IMR-90 (cell line): ENCODE results near the gene MAP3K1. TPM values are rescaled to one million over a fixed set of nuclear protein-coding genes. Genes with fewer than 3 reads are reported as not detected.

Source experiments
- ATAC-seq: fragments of 200-7000 bp; cut with Tn5 transposase; 2 replicates; pipeline ENCODE4 v1.9.1; 2020; ENCODE audit warnings: low read depth, mild to moderate bottlenecking, moderate library complexity
- BruUV-seq: library from RNA; stranded (reverse); fragments of 400-500 nt; replicated peaks from 2 replicates; lab custom pipeline; 2021; lab: Mats Ljungman, UMichigan
- CTCF ChIA-PET: fragments of 300-600 bp; formaldehyde crosslinking; extraction: SDS; loops from one replicate; lab custom pipeline; 2021; ENCODE audit warnings: antibody characterized with exemption; lab: Yijun Ruan, JAX
- POLR2A ChIA-PET: fragments of 300-600 bp; sonication (Branson Sonifier 250); formaldehyde crosslinking; loops from one replicate; lab custom pipeline; 2022; ENCODE audit warnings: antibody characterized with exemption; ENCODE audit not compliant: unreplicated experiment; lab: Charles Lee
- DNase-seq: peaks from one replicate; pipeline ENCODE4 v3.0.0; 2013
- H2AFZ ChIP-seq: replicated peaks from 2 replicates; pipeline ENCODE3; 2013; ENCODE audit warnings: low read length, mild to moderate bottlenecking; ENCODE audit not compliant: poor library complexity
- H2AK5ac ChIP-seq: 2 replicates; pipeline ENCODE4 v1.6.1; 2013; ENCODE audit warnings: low read depth, low read length, inconsistent platforms
- H2AK9ac ChIP-seq: replicated peaks from 2 replicates; pipeline ENCODE3; 2013; ENCODE audit warnings: mild to moderate bottlenecking, low read depth, low read length, moderate library complexity; ENCODE audit not compliant: poor library complexity
- H2BK120ac ChIP-seq: 2 replicates; pipeline ENCODE4 v1.6.1; 2013; ENCODE audit warnings: low read depth, low read length, inconsistent platforms
- H2BK15ac ChIP-seq: 3 replicates; pipeline ENCODE4 v1.6.1; 2013; ENCODE audit warnings: low read depth, low read length, inconsistent platforms
- H2BK20ac ChIP-seq: 2 replicates; pipeline ENCODE4 v1.6.1; 2013; ENCODE audit warnings: low read depth, mild to moderate bottlenecking, inconsistent platforms, low read length, moderate library complexity
- H2BK5ac ChIP-seq: 2 replicates; pipeline ENCODE4 v1.6.1; 2013; ENCODE audit warnings: mild to moderate bottlenecking, low read depth, low read length, inconsistent platforms; ENCODE audit not compliant: poor library complexity, severe bottlenecking
- H3K14ac ChIP-seq: replicated peaks from 2 replicates; pipeline ENCODE4 v1.6.1; 2013; ENCODE audit warnings: low read depth, low read length, inconsistent platforms
- H3K18ac ChIP-seq: 2 replicates; pipeline ENCODE4 v1.6.1; 2013; ENCODE audit warnings: low read depth, low read length, control low read depth
- H3K23ac ChIP-seq: 2 replicates; pipeline ENCODE4 v1.6.1; 2013; ENCODE audit warnings: low read depth, low read length, inconsistent platforms
- H3K27ac ChIP-seq: 2 replicates; pipeline ENCODE4 v1.5.1; 2013; ENCODE audit warnings: mild to moderate bottlenecking, control low read depth, low read length; ENCODE audit not compliant: insufficient read depth
- H3K27me3 ChIP-seq: 2 replicates; pipeline ENCODE4 v1.6.1; 2013; ENCODE audit warnings: low read length; ENCODE audit not compliant: control insufficient read depth, insufficient read depth
- H3K36me3 ChIP-seq: 2 replicates; pipeline ENCODE4 v1.6.1; 2013; ENCODE audit warnings: low read length, mixed read lengths; ENCODE audit not compliant: control insufficient read depth, insufficient read depth
- H3K4ac ChIP-seq: 2 replicates; pipeline ENCODE4 v1.6.1; 2013; ENCODE audit warnings: low read depth, low read length, inconsistent platforms
- H3K4me1 ChIP-seq: 2 replicates; pipeline ENCODE4 v1.6.1; 2013; ENCODE audit warnings: low read length, mixed read lengths; ENCODE audit not compliant: control insufficient read depth, insufficient read depth
- H3K4me2 ChIP-seq: 2 replicates; pipeline ENCODE4 v1.6.1; 2013; ENCODE audit warnings: low read depth, mild to moderate bottlenecking, control low read depth, low read length, moderate library complexity
- H3K4me3 ChIP-seq: 2 replicates; pipeline ENCODE4 v1.5.1; 2013; ENCODE audit warnings: low read depth, mild to moderate bottlenecking, control low read depth, low read length, moderate library complexity; ENCODE audit not compliant: insufficient read depth
- H3K56ac ChIP-seq: 2 replicates; pipeline ENCODE4 v1.6.1; 2013; ENCODE audit warnings: low read length, inconsistent platforms; ENCODE audit not compliant: insufficient read depth; ENCODE audit errors: extremely low read depth
- H3K79me1 ChIP-seq, 2 experiments: 2 replicates each; pipeline ENCODE4 v1.6.1; 2013; ENCODE audit warnings: low read length in 2 of 2, inconsistent platforms in 1 of 2, low read depth in 1 of 2
- H3K9ac ChIP-seq: 2 replicates; pipeline ENCODE4 v1.6.1; 2013; ENCODE audit warnings: low read depth, low read length, control low read depth
- H3K9me1 ChIP-seq: 2 replicates; pipeline ENCODE4 v1.6.1; 2013; ENCODE audit warnings: low read length, inconsistent platforms; ENCODE audit not compliant: insufficient read depth
- H3K9me3 ChIP-seq: 2 replicates; pipeline ENCODE4 v1.6.1; 2013; ENCODE audit warnings: low read length; ENCODE audit not compliant: control insufficient read depth, insufficient read depth
- H4K20me1 ChIP-seq: 2 replicates; pipeline ENCODE4 v1.6.1; 2013; ENCODE audit warnings: low read length, inconsistent platforms; ENCODE audit not compliant: insufficient read depth
- H4K5ac ChIP-seq: 2 replicates; pipeline ENCODE4 v1.6.1; 2013; ENCODE audit warnings: mild to moderate bottlenecking, low read depth, low read length, control low read depth
- H4K8ac ChIP-seq, 2 experiments: 2 replicates each; pipeline ENCODE4 v1.6.1; 2013; ENCODE audit warnings: low read depth in 2 of 2, low read length in 2 of 2, control low read depth in 1 of 2, inconsistent platforms in 1 of 2
- H4K91ac ChIP-seq: 2 replicates; pipeline ENCODE4 v1.6.1; 2013; ENCODE audit warnings: low read depth, low read length, inconsistent platforms; ENCODE audit not compliant: insufficient read depth
- CHD1 ChIP-seq: IDR thresholded peaks from 2 replicates; pipeline ENCODE4 v1.6.1; 2012; ENCODE audit warnings: low read depth, low read length, improper control_type of control experiment
- FOS ChIP-seq: fragments of 150-350 bp; IDR thresholded peaks from 2 replicates; pipeline ENCODE4 v1.6.1; 2016; ENCODE audit warnings: low read depth, low read length
- NFE2L2 ChIP-seq: fragments of 150-350 bp; IDR thresholded peaks from 2 replicates; pipeline ENCODE4 v1.6.1; 2016; ENCODE audit warnings: low read depth, mild to moderate bottlenecking, low read length
- RAD21 ChIP-seq: IDR thresholded peaks from 2 replicates; pipeline ENCODE4 v1.6.1; 2012; ENCODE audit warnings: low read length, improper control_type of control experiment
- WGBS, 2 experiments: methylation state at CpG; one replicate each; pipeline versions ENCODE4 v1.1.5 to v1.1.7; 2013; ENCODE audit warnings: missing lambda C conversion rate in 2 of 2; ENCODE audit not compliant: insufficient read length in 1 of 2; ENCODE audit errors: extremely low coverage in 2 of 2; 5-methylcytosine and 5-hydroxymethylcytosine counted together
- dilution Hi-C: fragments of 300-500 bp; cut with HindIII; formaldehyde crosslinking; loops from one replicate; pipeline ENCODE4 v1.14.3; 2018; ENCODE audit warnings: low sequenced_read_pairs; ENCODE audit not compliant: unreplicated experiment
- in situ Hi-C: fragments of 300-500 bp; cut with MboI; formaldehyde crosslinking; loops from 3 replicates; pipeline ENCODE4 v1.14.3; 2019; ENCODE audit warnings: low sequenced_read_pairs, inconsistent platforms, mixed read lengths
- intact Hi-C: fragments of 100-400 bp; cut with micrococcal nuclease; formaldehyde crosslinking; loops from 2 replicates; pipeline ENCODE4 v1.10.0; 2022
- polyA plus RNA-seq, 3 experiments: library from polyadenylated mRNA; depleted of rRNA; stranded (reverse); fragments of >200 nt; gene quantifications; 2 replicates each; pipeline ENCODE4 v1.2.3, GENCODE V29; 2012; ENCODE audit warnings: low replicate concordance in 1 of 3
- total RNA-seq: library from RNA; depleted of rRNA; stranded (reverse); fragments of >200 nt; gene quantifications from 2 replicates; pipeline ENCODE4 v1.2.3, GENCODE V29; 2012

The MAP3K1 gene
- total and polyA plus RNA-seq, 2 of the 4 experiments (the other 2 are of a cell fraction): 3.8 to 18.8 TPM

DNA sequence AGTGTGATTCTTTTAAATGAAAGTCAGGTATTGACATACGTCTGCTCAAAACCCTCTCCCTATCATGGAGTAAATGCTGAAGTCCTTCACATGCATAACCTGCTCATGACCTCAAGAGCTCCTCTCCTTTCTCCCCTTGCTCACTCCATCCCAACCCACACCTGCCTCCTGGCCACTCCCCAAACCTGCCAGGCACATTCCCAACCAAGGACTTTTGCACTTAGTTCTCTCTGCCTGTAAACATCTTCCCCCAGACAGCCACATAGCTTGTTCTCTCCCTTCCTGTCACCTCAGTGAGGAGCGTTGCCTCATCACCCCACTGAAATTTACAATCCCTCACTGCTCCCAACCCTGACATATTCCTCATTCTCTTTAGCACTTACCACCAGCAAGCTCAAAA lies 102.7 kb downstream of the MAP3K1 start:
- no peak overlapping the region for H4K8ac ChIP-seq
- H3K4ac ChIP-seq: no peak overlapping the region
- no peak overlapping the region for H3K4me2 ChIP-seq
- H3K14ac ChIP-seq: no peak overlapping the region
- peaks cover 8% of the 10 kb centered on the region for H3K36me3 ChIP-seq
- no peaks in the 10 kb centered on the region for H3K9me1 ChIP-seq
- H3K9me3 ChIP-seq: no peaks in the 10 kb centered on the region
- ATAC-seq (no peak; the same call in 1 of the 2 replicates), DNase-seq (no peak)
- H3K56ac ChIP-seq: no peak overlapping the region
- no peaks in the 10 kb centered on the region for H3K4me1 ChIP-seq
- no peak overlapping the region for H2BK15ac ChIP-seq
- 100% methylated on average over 1 of the region's 2 CpGs; no CpG with 5 or more reads in 1 of the 2 experiments for WGBS, 2 experiments
- no peak overlapping the region for H4K91ac ChIP-seq
- H2AK5ac ChIP-seq: no peak overlapping the region
- no peak for TF ChIP-seq RAD21
- no peak for TF ChIP-seq FOS
- no peak for TF ChIP-seq CHD1
- TF ChIP-seq NFE2L2: no peak
- no peak overlapping the region for H2AFZ ChIP-seq
- H3K9ac ChIP-seq: no peak overlapping the region
- H3K18ac ChIP-seq: no peak overlapping the region
- in situ Hi-C loops: loop anchor here (25.0 kb wide), 1 partner anchor 1544 kb away; the partner anchor contains the start of gene PLK2
- H3K23ac ChIP-seq: no peak overlapping the region
- no TSS peak for BruUV-seq
- H4K5ac ChIP-seq: no peak overlapping the region
- CTCF ChIA-PET: no interaction called here
- no peak overlapping the region for H2BK20ac ChIP-seq
- H2BK120ac ChIP-seq: no peak overlapping the region
- intact Hi-C loops: no loop called here
- H3K4me3 ChIP-seq: no peak overlapping the region
- no peak overlapping the region for H3K27ac ChIP-seq
- H3K27me3 ChIP-seq: no peaks in the 10 kb centered on the region
- no peaks in the 10 kb centered on the region for H4K20me1 ChIP-seq
- H2BK5ac ChIP-seq: no peak overlapping the region
- dilution Hi-C loops: no loop called here
- POLR2A ChIA-PET: no interaction called here
- H3K79me1 ChIP-seq: peaks cover 6 to 7% of the 10 kb centered on the region in 2 experiments; a peak in 2 of 4 replicates
- no peak overlapping the region for H2AK9ac ChIP-seq
